SKM-1 (cell line): ENCODE results near the gene PDZK1IP1.
A peak's percentile ranks its signal among the peaks of the same experiment; 100 is the strongest.
"Not testable (repeated sequence)": the region's sequence is repeated elsewhere in the genome, so short reads cannot be mapped to it uniquely, and the experiment has no call there.

Source experiments
- DNase-seq: peaks from one replicate; lab custom pipeline; 2025; ENCODE audit not compliant: unreplicated experiment; lab: John Stamatoyannopoulos, UW

PDZK1IP1 gene

DNA sequence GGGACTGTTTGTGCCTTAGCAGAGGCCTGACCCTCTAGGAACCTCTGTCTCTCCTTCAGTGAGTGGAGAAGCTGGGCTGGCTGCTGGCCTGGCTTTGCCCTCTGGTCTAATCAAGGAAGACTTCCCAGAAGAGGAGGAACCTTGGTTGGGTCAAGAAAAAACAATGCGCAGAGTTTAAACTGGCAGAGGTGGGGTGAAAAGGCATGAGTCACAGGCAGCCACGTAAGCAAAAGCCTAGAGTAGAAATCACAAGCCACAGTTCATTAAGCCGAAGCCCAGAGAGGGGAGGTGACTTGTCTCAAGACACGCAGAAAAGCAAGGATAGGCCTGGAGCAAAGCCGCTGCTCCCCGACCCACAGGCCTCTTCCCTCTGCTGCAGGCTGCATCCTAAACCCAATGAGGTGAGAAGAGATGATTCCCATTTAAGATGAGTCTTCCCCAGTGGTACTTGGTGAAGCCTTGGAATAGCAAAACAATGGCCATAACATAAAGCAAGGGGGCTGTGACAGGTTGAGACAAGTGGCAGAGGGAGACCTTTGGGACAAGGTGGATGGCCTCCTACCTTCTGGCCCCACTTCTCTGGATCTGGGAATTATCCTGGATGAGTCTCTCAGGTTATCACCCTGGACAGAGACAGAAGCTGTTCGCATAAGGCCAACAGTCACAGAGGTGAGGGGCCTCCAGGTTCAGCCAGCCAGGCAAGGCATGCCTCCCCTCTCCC is 7.7 kb downstream of the PDZK1IP1 start:
- no peak for DNase-seq

GRCh38 chr1:47181095-47181954 is 8.5 kb downstream of the PDZK1IP1 start:
- DNase-seq = no peak

- no peak for DNase-seq
These were observed 9.2 kb downstream of the PDZK1IP1 start for GRCh38 chr1:47180603-47181094.

DNA sequence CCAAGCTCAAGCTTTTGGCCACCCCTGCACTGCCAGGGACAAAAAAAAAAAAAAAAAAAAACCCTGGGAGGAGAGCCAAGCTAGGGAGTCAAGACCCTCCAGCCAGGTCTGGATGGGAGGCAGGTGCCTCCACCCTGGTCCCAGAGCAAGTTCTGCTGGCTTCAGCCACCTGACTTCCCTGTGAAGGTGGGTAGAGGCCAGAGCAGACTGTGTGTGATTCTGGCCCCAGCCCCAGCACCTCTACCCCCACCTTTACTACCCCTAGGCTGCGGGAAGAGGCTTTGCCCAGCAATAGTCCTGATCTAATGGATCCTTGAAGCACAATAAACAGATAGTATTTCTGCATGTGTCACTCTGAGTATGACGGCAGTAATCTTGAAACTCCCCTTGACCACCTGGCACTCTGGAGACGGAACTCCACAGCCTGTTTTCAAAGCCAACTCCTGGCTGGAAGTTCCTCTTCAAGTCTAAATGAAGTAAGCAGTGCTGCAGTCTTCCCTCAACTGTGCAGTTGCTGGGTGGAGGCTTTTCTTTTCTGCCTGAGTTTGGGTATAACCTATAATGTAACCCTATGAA is 9.8 kb downstream of the PDZK1IP1 start:
- no peak for DNase-seq

DNA sequence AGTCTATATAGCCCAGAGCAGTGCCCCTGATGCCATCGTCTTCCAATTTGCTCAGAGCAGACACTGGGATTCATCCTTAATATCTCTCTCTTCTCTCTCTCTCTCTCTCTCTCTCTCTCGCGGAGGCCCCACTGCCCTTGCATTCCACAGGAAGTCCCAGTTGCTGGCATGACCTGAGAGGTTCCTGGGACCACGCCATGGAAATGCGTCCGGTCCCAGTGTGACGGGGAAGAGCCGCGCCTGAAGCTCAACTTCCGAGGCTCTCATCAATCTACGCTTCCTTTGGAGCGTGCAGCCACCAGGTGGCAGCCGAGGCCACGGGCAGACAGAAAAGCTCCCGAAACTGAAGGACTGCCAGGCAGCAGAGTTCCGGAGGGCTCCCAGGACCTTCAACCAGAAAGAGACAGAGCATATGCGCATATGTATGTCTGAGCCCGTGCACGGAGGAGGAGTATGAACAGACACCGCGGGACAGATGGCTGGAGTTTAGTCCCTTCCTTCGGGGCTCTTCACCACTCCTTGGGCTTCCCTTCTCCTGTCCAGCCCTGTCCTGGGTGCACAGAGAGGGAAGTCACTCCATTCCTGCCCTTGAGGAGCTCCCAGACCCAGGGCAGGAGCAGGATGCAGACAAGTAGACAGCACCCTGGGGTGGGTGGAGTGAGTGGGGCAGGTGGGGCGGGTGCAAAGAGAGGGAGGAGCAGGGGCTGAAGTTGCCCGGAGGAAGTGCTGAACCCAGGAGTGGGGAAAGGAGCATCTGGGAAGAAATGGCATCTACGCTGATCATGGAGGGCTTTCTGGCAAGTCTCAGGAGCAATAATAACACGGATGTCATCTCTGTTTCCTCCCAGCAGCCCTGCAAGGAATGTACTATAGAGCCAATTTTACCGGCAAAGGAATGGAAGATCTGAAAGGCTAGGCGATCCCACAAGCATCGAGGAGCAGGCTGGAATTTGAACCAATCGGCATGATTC is 10.5 kb downstream of the PDZK1IP1 start:
- DNase-seq = peak; percentile 61

GRCh38 chr1:47178654-47179016 is 11.2 kb downstream of the PDZK1IP1 start:
- DNase-seq = no peak

- DNase-seq = no peak
These were observed 11.8 kb downstream of the PDZK1IP1 start for GRCh38 chr1:47178020-47178419.

- peak; percentile 43 for DNase-seq
These were observed 14.5 kb downstream of the PDZK1IP1 start for GRCh38 chr1:47175227-47175934.

GRCh38 chr1:47174656-47175020 is 15.2 kb downstream of the PDZK1IP1 start:
- no peak for DNase-seq

DNA sequence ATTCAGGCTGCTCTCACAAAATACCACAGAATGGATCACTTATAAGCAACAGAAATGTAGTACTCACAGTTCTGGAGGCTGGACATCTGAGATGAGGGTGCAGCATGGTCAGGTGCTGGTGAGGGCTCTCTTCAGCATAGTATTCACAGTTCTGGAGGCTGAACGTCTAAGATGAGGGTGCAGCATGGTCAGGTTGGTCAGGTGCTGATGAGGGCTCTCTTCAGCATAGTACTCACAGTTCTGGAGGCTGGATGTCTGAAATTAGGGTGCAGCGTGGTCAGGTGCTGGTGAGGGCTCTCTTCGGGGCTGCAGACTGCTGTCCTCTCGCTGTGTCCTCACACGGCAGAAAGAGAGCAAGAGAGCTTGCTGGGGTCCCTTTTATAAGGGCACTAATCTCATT is 17.1 kb downstream of the PDZK1IP1 start:
- DNase-seq = no peak

- DNase-seq = no peak
These were observed 25.3 kb downstream of the PDZK1IP1 start for GRCh38 chr1:47164552-47164951.

DNA sequence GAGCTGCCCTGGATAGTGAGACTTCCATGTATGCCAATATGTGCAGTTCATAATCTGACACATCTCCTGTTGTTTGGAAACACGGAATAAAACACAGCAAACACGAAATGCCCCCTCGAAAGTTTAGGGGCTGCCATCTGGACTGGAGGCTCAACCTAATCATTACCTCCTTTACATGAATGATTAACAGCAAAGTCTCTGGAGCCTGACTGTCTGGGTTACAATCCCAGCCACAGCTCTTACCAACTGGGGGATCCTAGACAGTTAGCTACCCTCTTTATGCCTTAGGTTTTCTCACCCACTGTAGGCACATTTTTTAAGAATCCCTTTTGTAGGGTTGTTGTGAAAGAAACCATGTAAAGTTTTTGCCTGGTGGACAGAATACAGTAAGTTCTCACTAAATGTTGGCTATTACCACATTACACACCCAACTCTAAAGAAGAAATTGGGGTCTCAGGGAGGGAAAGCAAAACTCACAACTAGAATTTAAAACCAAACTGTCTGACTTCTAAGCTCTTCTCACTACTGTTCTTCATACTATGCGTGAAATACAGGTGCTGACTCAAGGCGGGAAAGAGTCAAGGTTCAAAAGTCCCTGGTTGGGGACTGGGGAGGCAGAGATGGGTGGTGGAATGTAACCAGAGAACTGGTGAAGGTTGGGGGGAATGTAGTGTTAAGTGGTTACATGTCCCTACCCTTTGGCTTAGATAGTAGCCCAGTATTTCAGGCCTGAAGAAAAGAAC is 28.4 kb downstream of the PDZK1IP1 start:
- no peak for DNase-seq

DNA sequence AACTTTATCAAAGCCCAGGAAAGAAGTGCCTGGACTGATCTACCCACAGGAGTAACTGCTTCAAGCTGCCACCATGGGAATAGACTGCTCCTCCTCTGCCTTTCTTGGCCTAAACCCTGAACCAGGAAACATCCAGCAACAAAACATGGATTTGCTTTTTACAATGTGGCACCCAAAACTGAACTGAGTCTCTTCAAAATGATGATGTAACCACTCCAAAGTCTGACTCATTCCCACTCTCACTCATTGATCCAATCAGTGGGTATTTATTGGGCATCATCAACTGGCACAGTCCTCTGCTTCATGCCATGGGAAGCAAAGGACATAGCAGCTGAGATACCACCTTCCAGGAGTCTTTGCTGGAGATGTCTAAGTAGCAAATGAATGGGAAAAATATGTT is 29.1 kb downstream of the PDZK1IP1 start:
- DNase-seq = no peak

GRCh38 chr1:47157957-47158356 is 31.9 kb downstream of the PDZK1IP1 start:
- not testable (repeated sequence) for DNase-seq

DNA sequence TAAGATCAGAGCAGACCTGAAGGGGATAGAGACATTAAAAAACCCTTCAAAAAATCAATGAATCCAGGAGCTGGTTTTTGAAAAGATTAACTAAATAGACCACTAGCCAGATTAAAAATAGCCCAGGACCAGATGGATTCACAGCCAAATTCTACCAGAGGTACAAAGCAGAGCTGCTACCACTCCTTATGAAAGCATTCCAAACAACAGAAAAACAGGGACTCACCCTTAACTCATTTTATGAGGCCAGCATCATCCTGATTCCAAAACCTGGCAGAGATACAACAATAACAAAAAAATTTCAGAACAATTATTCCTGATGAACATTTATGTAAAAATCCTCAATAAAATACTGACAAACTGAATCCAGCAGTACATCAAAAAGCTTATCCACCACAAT is 33.4 kb downstream of the PDZK1IP1 start:
- DNase-seq = not testable (repeated sequence)

DNA sequence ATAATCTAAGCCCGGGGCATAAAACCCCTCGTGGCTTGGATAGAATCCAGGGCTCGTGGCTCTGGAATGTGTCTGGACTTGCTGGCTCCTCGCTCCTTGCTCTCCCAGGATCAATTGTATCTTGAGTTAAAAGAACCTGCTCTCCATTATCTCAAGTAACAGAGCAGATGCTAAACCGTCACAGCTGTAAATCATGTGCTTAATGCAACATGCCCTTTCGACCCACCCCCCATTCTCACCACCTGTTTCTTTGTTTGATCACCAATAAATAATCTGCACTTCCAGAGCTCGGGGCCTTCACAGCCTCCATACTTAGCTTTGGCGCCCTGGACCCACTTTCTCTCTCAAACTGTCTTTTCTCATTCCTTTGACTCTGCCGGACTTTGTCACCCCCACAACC is 40.7 kb downstream of the PDZK1IP1 start:
- DNase-seq = not testable (repeated sequence)

DNA sequence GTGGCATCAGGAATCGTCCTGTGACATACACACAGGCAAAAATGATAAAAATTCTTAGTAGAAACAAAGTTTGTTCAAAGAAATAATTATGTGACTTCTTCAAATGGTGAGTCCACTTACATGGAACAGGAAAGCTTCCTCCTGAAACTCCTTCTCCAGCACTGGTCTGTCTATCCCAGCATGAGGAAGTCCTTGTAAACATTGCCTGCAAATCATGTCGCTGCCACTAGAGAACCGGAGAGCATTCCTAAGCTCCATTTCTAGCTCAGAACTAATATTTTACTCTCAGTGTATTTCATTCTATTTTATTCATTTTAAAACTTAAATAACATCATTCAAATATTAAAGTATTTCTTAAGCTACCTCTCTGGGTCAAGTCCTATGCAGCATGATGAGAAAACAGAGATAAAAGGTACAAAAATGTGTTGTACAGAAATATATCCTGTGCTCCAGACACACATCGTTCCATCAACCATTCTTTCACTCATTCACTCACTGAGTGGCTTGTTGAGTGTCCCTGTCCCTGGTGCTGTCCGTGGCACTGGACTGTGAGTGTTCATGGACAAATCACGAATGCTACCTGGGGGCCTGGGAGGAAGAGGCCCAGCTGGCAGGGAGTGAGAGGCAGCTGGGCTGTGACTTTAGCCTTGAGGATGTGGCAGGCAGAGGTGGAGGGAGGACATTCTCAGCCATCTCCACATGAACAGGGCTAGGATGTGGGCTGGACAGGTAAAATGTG is 42.6 kb downstream of the PDZK1IP1 start:
- no peak for DNase-seq

DNA sequence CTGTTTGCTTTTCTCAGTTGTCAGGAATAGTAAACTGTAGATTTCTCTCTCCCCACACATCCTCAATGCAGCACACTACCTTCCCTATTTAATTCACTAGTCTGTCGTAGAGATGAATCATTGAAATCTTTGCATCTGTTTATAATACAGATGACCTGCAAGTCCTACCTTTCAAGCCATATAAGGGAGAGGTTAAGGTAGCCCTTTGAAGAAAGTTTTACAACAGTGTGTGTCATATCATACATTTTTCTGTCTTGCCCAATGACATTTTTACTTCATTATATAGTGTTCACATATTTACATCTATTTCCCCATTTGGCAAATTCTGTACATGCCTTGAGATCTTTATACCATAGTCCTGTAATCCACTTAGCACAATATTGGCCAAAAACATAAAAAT is 43.3 kb downstream of the PDZK1IP1 start:
- DNase-seq = not testable (repeated sequence)

GRCh38 chr1:47143654-47144053 is 46.2 kb downstream of the PDZK1IP1 start:
- not testable (repeated sequence) for DNase-seq
